NB4 (cell line): ENCODE data around the gene CFAP92.

Experiments used
- MYC ChIP-seq: IDR thresholded peaks from 2 replicates; pipeline ENCODE4 v1.6.1; 2011; ENCODE audit warnings: low read depth, low read length
- POLR2A ChIP-seq: IDR thresholded peaks from 2 replicates; pipeline ENCODE4 v1.6.1; 2011; ENCODE audit warnings: mild to moderate bottlenecking; ENCODE audit not compliant: insufficient read length; ENCODE audit errors: extremely low read depth
- TF ChIP-seq, protein P1 (sequence below): IDR thresholded peaks from one replicate; pipeline ENCODE4 v1.5.1; 2012; ENCODE audit warnings: low read depth, low read length

- TF ChIP-seq POLR2A (no peak), MYC (no peak)
- TF ChIP-seq, protein P1, sequence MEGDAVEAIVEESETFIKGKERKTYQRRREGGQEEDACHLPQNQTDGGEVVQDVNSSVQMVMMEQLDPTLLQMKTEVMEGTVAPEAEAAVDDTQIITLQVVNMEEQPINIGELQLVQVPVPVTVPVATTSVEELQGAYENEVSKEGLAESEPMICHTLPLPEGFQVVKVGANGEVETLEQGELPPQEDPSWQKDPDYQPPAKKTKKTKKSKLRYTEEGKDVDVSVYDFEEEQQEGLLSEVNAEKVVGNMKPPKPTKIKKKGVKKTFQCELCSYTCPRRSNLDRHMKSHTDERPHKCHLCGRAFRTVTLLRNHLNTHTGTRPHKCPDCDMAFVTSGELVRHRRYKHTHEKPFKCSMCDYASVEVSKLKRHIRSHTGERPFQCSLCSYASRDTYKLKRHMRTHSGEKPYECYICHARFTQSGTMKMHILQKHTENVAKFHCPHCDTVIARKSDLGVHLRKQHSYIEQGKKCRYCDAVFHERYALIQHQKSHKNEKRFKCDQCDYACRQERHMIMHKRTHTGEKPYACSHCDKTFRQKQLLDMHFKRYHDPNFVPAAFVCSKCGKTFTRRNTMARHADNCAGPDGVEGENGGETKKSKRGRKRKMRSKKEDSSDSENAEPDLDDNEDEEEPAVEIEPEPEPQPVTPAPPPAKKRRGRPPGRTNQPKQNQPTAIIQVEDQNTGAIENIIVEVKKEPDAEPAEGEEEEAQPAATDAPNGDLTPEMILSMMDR, result no peak
Observed at GRCh38 chr3:128987302-128988100, 6.4 kb downstream of the CFAP92 start.
